Adrenal gland (tissue), 12 donors: Measurements from ENCODE around the gene ESPNL. TPM values are rescaled to one million over a fixed set of nuclear protein-coding genes. Genes with fewer than 3 reads are reported as not detected.

ENCODE experiments used
- DNase-seq, 7 donors: peaks; one replicate each; pipeline ENCODE4 v3.0.0-alpha.2; 2019 to 2020
- H3K27ac ChIP-seq, 5 donors: fragments of 200-600 bp; sonication (generic) in 4 of 5; 1 replicate in 3 of 5; 2 replicates in 2 of 5; pipeline versions ENCODE4 v1.5.1 to v1.8.0; 2016 to 2020; ENCODE audit warnings: mild to moderate bottlenecking in 1 of 5
- H3K27me3 ChIP-seq: fragments of 200-600 bp; 2 replicates; pipeline ENCODE4 v1.8.0; 2021
- H3K36me3 ChIP-seq, 2 donors: fragments of 200-600 bp; replicated peaks in 1 of 2; 1 replicate in 1 of 2; 2 replicates in 1 of 2; pipeline versions ENCODE4 v1.5.1 to v1.8.0; 2018 to 2022
- H3K4me1 ChIP-seq, 2 donors: fragments of 200-600 bp; replicated peaks in 1 of 2; 1 replicate in 1 of 2; 2 replicates in 1 of 2; pipeline versions ENCODE4 v1.5.1 to v1.8.0; 2018 to 2021
- H3K4me3 ChIP-seq, 4 donors: fragments of 200-600 bp; sonication (generic) in 3 of 4; one replicate each; pipeline ENCODE4 v1.5.1; 2016 to 2018
- H3K9me3 ChIP-seq, 3 donors: fragments of 200-600 bp; sonication (generic) in 1 of 3; replicated peaks in 1 of 3; 1 replicate in 2 of 3; 2 replicates in 1 of 3; pipeline versions ENCODE4 v1.5.1 to v1.8.0; 2016 to 2021
- POLR2A ChIP-seq, 2 donors: fragments of 450-650 bp; IDR thresholded peaks; one replicate each; pipeline ENCODE4 v1.6.1; 2017; ENCODE audit warnings: antibody characterized with exemption in 2 of 2, mild to moderate bottlenecking in 2 of 2, moderate library complexity in 1 of 2
- WGBS, 4 donors: extraction: QIAGEN DNeasy Blood & Tissue Kit in 2 of 4; methylation state at CpG; one replicate each; pipeline versions ENCODE4 v1.1.5 to v1.1.7; 2013 to 2017; 5-methylcytosine and 5-hydroxymethylcytosine counted together
- intact Hi-C, 2 donors: fragments of 100-400 bp; cut with DNase I; formaldehyde crosslinking; loops; one replicate each; pipeline versions ENCODE4 v1.14.1 to v1.15.0; 2022 to 2023
- polyA plus RNA-seq, 3 donors: library from polyadenylated mRNA; stranded (reverse); fragments of 200-250 nt in 2 of 3; fragments of 350-450 nt in 1 of 3; fragmentation: Illumina TruSeq in 1 of 3; extraction: RNeasy Lipid Tissue Mini Kit (QIAGEN cat#74804) in 1 of 3; gene quantifications; one replicate each; pipeline ENCODE4 v1.2.3, GENCODE V29; 2013 to 2014
- total RNA-seq, 9 donors: library from RNA; depleted of rRNA in 4 of 9; stranded (reverse); fragments of >200 nt in 4 of 9; fragments of 120-200 nt in 1 of 9; fragmentation: NEBNext Ultra II Directional in 1 of 9; extraction: Animal tissue kit (Norgen Biotek cat#: 25700) in 1 of 9; gene quantifications; one replicate each; pipeline versions ENCODE4 v1.1.0 to v1.2.4, GENCODE V29; 2013 to 2023
- TF ChIP-seq, protein P1 (sequence below), 6 experiments: fragments of 450-650 bp in 4 of 6; fragments of 200-600 bp in 2 of 6; sonication (generic) in 1 of 6; IDR thresholded peaks; 1 replicate in 5 of 6; 2 replicates in 1 of 6; pipeline versions ENCODE4 v1.5.1 to v1.8.0; 2016 to 2021; ENCODE audit warnings: antibody characterized with exemption in 6 of 6, mild to moderate bottlenecking in 2 of 6, moderate library complexity in 1 of 6
- donor health status: healthy with polysubstance abuse.
- donor health status: Bipolar disorder and iron deficiency.
- donor health status: DM: yes; HTN: yes; CAD: no.
- donor health status: DM: no; HTN: no; CAD: no.
- donor health status: DM: no; HTN: no; CAD: no.
- donor health status: DM: yes; HTN: yes; CAD: no.

The ESPNL gene
- total and polyA plus RNA-seq, 12 donors = 0.03 to 5.9 (median 1.2) TPM; not detected in 5

DNA sequence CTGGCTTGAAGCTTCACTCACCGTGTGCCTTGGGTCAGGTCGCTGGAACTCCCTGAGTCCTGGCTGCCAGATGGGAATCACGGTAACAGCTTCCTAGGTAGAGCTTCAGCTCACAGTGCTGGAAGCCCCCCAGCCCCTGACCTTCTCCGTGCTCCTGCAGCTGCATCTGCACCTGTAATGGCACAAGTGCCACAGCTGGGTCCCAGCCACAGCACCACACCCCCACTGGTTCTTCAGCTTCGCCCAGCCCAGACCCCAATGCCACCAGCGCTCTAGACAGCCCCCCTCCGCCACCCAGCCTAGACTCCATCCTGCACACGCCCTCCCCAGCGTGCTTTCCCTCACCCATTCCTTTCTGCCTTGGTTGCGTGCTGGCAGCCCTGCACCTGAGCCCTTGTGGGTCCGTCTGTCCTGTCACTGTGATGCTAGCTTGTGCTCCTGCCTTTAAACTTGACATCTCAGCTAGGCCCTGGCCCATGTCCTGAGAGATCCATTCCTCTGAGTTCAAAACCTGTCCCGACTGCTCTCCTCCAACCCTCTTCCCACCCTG, 7.6 kb upstream of the ESPNL start:
- TF ChIP-seq, protein P1, sequence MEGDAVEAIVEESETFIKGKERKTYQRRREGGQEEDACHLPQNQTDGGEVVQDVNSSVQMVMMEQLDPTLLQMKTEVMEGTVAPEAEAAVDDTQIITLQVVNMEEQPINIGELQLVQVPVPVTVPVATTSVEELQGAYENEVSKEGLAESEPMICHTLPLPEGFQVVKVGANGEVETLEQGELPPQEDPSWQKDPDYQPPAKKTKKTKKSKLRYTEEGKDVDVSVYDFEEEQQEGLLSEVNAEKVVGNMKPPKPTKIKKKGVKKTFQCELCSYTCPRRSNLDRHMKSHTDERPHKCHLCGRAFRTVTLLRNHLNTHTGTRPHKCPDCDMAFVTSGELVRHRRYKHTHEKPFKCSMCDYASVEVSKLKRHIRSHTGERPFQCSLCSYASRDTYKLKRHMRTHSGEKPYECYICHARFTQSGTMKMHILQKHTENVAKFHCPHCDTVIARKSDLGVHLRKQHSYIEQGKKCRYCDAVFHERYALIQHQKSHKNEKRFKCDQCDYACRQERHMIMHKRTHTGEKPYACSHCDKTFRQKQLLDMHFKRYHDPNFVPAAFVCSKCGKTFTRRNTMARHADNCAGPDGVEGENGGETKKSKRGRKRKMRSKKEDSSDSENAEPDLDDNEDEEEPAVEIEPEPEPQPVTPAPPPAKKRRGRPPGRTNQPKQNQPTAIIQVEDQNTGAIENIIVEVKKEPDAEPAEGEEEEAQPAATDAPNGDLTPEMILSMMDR (IDR thresholded peaks at IDR 0.05) = no peak
- TF ChIP-seq POLR2A (IDR thresholded peaks at IDR 0.05) = no peak
- H3K27ac ChIP-seq = no peak overlapping the region
- no peaks in the 10 kb centered on the region for H3K36me3 ChIP-seq
- DNase-seq = peak in 1 of 7 donors; percentile 37
- H3K4me3 ChIP-seq = no peak overlapping the region
- intact Hi-C loops = no loop called here
- no peaks in the 10 kb centered on the region for H3K9me3 ChIP-seq
- H3K27me3 ChIP-seq = no peaks in the 10 kb centered on the region
- 95 to 97% (median 95%) methylated on average over 9 to 12 of the region's 12 CpGs for WGBS, 4 donors
- no peaks in the 10 kb centered on the region for H3K4me1 ChIP-seq

DNA sequence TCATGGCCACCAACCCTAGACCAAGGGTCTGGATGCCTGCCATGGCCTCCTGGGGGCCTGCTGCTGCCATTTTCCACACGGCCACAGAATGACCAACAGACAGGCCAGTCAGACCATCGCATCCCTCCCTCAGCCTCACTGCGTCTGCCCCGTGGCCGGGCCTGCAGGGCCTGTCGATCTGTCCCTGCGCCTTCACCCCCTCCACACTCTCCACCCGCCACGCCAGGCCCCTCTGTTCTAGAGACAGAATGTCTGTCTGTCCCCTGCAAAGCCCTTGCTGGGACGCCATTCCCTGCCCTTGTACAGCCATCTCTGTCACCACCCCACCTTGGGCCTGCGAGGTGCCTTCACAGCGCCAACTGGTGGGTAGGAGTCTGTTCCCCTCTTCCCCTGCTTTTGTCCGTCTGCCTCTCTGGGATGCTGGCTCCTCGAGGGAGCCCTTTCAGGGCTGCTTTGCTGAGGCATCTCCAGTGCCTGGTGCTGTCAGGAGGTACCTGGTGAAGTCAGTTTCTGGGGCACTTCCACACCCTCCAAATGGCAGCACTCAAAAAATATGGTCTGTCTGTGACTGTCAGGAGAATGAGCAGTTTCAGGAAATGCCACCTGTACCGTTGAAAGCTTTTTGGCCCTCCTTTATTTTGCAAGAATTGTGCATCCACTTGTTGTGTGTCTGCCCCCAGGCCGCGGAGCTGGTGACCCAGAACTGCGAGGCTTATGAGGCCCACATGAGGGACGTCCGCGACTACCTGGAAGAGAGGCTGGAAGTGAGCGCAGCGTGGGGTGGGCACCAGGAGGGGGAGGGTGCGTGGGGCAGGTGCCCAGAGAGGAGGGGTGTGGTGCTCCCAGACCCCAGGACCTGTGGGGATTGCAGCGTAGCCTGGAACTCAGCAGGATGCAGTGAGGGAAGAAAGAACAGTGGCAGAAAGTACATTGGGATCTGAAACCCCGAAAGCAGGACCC, 6.7 kb upstream of the ESPNL start:
- Histone ChIP-seq H3K27ac (no peak overlapping the region), H3K9me3 (no peaks in the 10 kb centered on the region), H3K4me3 (no peak overlapping the region), H3K36me3 (no peaks in the 10 kb centered on the region), H3K27me3 (no peaks in the 10 kb centered on the region), H3K4me1 (no peaks in the 10 kb centered on the region)
- WGBS, 4 donors = 86 to 91% (median 87%) methylated on average over 23 to 26 of the region's 26 CpGs
- peak in 2 of 7 donors; percentile 15 to 34 for DNase-seq
- intact Hi-C loops = no loop called here
- TF ChIP-seq POLR2A (IDR thresholded peaks at IDR 0.05) = no peak
- TF ChIP-seq, protein P1 (IDR thresholded peaks at IDR 0.05) = no peak

DNA sequence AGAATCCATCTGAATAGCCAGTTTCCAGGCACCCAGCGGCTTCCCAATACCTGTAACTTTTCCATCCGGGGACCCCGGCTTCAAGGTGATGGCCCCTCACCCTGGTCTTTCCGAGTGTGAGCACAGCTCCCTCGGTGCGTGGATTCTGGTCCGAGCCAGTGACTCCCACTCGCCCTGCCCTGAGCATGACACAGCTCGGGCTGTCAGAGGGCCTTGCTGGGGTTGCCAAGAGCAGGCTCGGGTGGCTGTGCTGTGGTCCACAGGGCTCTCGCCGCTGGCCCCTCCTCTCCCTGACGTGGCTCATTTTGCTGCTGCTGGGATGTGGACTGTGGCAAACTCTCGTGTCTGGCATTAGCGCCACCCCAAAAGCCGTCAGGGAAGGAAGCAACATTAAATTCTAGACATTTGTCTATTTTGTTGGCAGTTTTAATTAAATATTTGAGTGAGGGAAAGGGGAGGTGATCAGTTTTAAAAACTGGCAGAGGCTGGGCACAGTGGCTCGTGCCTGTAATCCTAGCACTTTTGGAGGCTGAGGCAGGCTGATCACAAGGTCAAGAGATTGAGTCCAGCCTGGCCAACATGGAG, 5.6 kb upstream of the ESPNL start:
- H3K4me1 ChIP-seq = no peaks in the 10 kb centered on the region
- H3K27ac ChIP-seq = no peak overlapping the region
- no peak overlapping the region for H3K4me3 ChIP-seq
- TF ChIP-seq, protein P1 (IDR thresholded peaks at IDR 0.05) = no peak
- TF ChIP-seq POLR2A (IDR thresholded peaks at IDR 0.05) = no peak
- no peaks in the 10 kb centered on the region for H3K9me3 ChIP-seq
- H3K27me3 ChIP-seq = no peaks in the 10 kb centered on the region
- intact Hi-C loops = no loop called here
- DNase-seq = peak in 2 of 7 donors; percentile 12 to 28
- WGBS, 4 donors = 89 to 95% (median 91%) methylated on average over 10 to 17 of the region's 17 CpGs
- no peaks in the 10 kb centered on the region for H3K36me3 ChIP-seq

DNA sequence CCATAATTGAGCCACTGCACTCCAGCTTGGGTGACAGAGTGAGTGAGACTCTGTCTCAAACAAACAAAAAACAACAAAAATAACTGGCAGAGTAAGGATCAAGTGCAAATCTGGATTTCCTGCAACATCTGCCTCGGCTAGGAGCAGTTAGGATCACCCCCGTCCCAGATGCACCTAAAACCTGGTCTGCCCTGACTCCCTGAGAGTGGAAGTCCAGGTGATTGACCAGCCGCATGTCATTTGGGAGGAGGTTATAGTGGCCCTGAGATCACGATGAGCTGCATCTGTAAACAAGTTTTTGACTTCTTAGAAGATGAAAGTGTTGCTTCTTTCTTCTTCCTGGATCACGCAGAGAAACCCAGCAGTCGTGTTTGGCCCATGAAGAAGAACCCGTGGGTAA, 5.0 kb upstream of the ESPNL start:
- no peaks in the 10 kb centered on the region for H3K36me3 ChIP-seq
- no peaks in the 10 kb centered on the region for H3K9me3 ChIP-seq
- intact Hi-C loops = no loop called here
- peak in 2 of 7 donors; percentile 4 to 21 for DNase-seq
- no peaks in the 10 kb centered on the region for H3K27me3 ChIP-seq
- WGBS, 4 donors = 83 to 91% (median 87%) methylated on average over 7 of the region's 7 CpGs
- no peak overlapping the region for H3K27ac ChIP-seq
- no peak for TF ChIP-seq POLR2A (IDR thresholded peaks at IDR 0.05)
- TF ChIP-seq, protein P1 (IDR thresholded peaks at IDR 0.05) = no peak
- no peak overlapping the region for H3K4me3 ChIP-seq
- no peaks in the 10 kb centered on the region for H3K4me1 ChIP-seq
